ENCODE results near the gene GBE1.

GBE1 gene

DNA sequence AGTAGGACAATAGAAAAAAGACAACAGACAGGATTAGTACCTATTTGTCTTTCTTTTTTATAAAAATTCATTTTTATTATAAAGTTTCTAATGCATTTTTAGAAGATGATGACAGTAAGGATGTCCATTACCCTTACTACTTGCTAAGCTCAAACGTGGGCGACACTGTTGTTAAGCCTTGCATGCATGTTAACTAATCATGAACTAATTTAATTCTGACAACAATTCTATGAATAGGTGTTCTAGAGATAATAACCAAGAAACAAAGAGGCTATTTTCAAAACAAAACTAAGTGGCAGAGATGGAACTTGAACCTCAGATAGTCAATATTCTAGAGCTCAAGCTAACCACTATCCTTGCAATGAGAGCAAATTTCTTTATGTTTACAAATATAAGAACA, 247.9 kb downstream of the GBE1 start:
- Histone ChIP-seq H3K4me2 (ENCODE audit: low read depth, low read length) (no peak overlapping the region), H4K20me1 (ENCODE audit: insufficient read depth, low read length) (no peaks in the 10 kb centered on the region), H3K9me2 (replicated peaks; ENCODE audit: insufficient read depth, low read length) (no peaks in the 10 kb centered on the region), H3K4me1 (ENCODE audit: low read length) (no peaks in the 10 kb centered on the region), H3F3A (ENCODE audit: insufficient read depth, low read length) (no peaks in the 10 kb centered on the region), H3K79me2 (ENCODE audit: low read length) (no peaks in the 10 kb centered on the region), H3K27ac (ENCODE audit: low read length) (no peak overlapping the region), H3K9me3 (replicated peaks; ENCODE audit: insufficient read depth, low read length) (no peaks in the 10 kb centered on the region), H3K27me3 (replicated peaks; ENCODE audit: insufficient read depth, low read length) (no peaks in the 10 kb centered on the region), H3K9ac (ENCODE audit: low read length) (no peak overlapping the region), H2AFZ (ENCODE audit: low read length) (no peak overlapping the region), H3K36me3 (replicated peaks; ENCODE audit: insufficient read depth, low read length) (no peaks in the 10 kb centered on the region), H3K4me3 (ENCODE audit: low read length) (no peak overlapping the region)
- no peak for DNase-seq
- TF ChIP-seq CTCF (IDR thresholded peaks at IDR 0.05; ENCODE audit: low read length) (no peak), EZH2 (optimal IDR thresholded peaks at IDR 0.05; ENCODE audit: low read depth, low read length) (no peak), EZH2phosphoT487 (IDR thresholded peaks at IDR 0.05; ENCODE audit: low read length) (no peak)

DNA sequence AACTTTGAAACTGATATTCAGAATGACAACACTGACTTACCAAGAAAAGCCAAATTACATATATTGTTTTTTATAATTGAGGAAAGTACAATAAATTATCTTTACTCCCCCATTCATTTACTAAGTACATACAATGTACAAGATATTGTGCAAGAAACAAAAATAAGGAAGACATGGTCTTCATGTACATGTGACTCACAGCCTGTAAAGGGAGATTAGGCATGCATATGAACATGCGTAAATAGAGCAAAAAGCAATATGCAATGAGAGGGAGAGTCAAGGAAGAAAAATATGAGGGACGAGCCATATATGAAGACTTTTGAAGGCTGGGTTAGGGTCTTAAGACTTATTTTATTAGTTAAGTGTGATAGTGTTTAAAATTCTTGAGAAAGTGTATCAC, 258.4 kb downstream of the GBE1 start:
- Histone ChIP-seq H3K9me2 (replicated peaks; ENCODE audit: insufficient read depth, low read length) (no peaks in the 10 kb centered on the region), H3K4me1 (ENCODE audit: low read length) (no peaks in the 10 kb centered on the region), H3K36me3 (replicated peaks; ENCODE audit: insufficient read depth, low read length) (no peaks in the 10 kb centered on the region), H3K27me3 (replicated peaks; ENCODE audit: insufficient read depth, low read length) (no peaks in the 10 kb centered on the region), H3K4me2 (ENCODE audit: low read depth, low read length) (no peak overlapping the region), H3K9me3 (replicated peaks; ENCODE audit: insufficient read depth, low read length) (no peaks in the 10 kb centered on the region), H3K27ac (ENCODE audit: low read length) (no peak overlapping the region), H3K79me2 (ENCODE audit: low read length) (no peaks in the 10 kb centered on the region), H2AFZ (ENCODE audit: low read length) (no peak overlapping the region), H3K9ac (ENCODE audit: low read length) (no peak overlapping the region), H3F3A (ENCODE audit: insufficient read depth, low read length) (no peaks in the 10 kb centered on the region), H3K4me3 (ENCODE audit: low read length) (no peak overlapping the region), H4K20me1 (ENCODE audit: insufficient read depth, low read length) (no peaks in the 10 kb centered on the region)
- TF ChIP-seq EZH2phosphoT487 (IDR thresholded peaks at IDR 0.05; ENCODE audit: low read length) (no peak), CTCF (IDR thresholded peaks at IDR 0.05; ENCODE audit: low read length) (no peak), EZH2 (optimal IDR thresholded peaks at IDR 0.05; ENCODE audit: low read depth, low read length) (no peak)
- no peak for DNase-seq

GRCh38 chr3:81502236-81502635, 259.2 kb downstream of the GBE1 start:
- H4K20me1 ChIP-seq (ENCODE audit: insufficient read depth, low read length), result no peaks in the 10 kb centered on the region
- H3K4me3 ChIP-seq (ENCODE audit: low read length), result no peak overlapping the region
- H3K36me3 ChIP-seq (replicated peaks; ENCODE audit: insufficient read depth, low read length), result no peaks in the 10 kb centered on the region
- H3K9me2 ChIP-seq (replicated peaks; ENCODE audit: insufficient read depth, low read length), result no peaks in the 10 kb centered on the region
- no peaks in the 10 kb centered on the region for H3K4me1 ChIP-seq (ENCODE audit: low read length)
- no peak overlapping the region for H3K27ac ChIP-seq (ENCODE audit: low read length)
- no peaks in the 10 kb centered on the region for H3K27me3 ChIP-seq (replicated peaks; ENCODE audit: insufficient read depth, low read length)
- H3F3A ChIP-seq (ENCODE audit: insufficient read depth, low read length), result no peaks in the 10 kb centered on the region
- no peaks in the 10 kb centered on the region for H3K79me2 ChIP-seq (ENCODE audit: low read length)
- H3K9ac ChIP-seq (ENCODE audit: low read length), result no peak overlapping the region
- H3K4me2 ChIP-seq (ENCODE audit: low read depth, low read length), result no peak overlapping the region
- no peak overlapping the region for H2AFZ ChIP-seq (ENCODE audit: low read length)
- DNase-seq, result no peak
- no peaks in the 10 kb centered on the region for H3K9me3 ChIP-seq (replicated peaks; ENCODE audit: insufficient read depth, low read length)
- TF ChIP-seq CTCF (IDR thresholded peaks at IDR 0.05; ENCODE audit: low read length) (no peak), EZH2phosphoT487 (IDR thresholded peaks at IDR 0.05; ENCODE audit: low read length) (no peak), EZH2 (optimal IDR thresholded peaks at IDR 0.05; ENCODE audit: low read depth, low read length) (no peak)

Measured in MM.1S (cell line).